HG03520 (cell line): Measurements from ENCODE around the gene GPC3.

Experiments used
- ATAC-seq: cut with Tn5 transposase; IDR thresholded peaks from one replicate; pipeline ENCODE4 v1.9.1; 2021; ENCODE audit warnings: mild to moderate bottlenecking, moderate library complexity; ENCODE audit not compliant: unreplicated experiment

Gene GPC3

DNA sequence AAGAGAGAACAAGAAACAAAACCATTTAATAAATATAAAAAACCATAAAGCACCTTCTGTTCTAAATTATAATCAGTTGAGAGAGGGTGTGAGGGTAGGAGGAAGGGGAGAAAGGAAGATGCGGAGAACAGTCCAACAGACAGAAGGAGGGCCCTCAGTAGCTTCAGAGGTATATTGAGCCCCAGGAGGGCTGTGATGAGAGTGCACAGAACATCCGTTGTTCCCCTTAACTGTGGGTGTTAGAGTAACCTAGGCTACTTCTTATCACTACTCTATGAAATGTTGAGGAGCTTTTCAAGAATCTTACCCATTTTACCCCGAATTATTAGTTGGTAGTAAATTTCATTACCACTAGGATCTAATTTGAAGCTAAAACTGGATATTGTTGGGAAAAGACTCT, 13.8 kb downstream of the GPC3 start:
- ATAC-seq, result no peak

DNA sequence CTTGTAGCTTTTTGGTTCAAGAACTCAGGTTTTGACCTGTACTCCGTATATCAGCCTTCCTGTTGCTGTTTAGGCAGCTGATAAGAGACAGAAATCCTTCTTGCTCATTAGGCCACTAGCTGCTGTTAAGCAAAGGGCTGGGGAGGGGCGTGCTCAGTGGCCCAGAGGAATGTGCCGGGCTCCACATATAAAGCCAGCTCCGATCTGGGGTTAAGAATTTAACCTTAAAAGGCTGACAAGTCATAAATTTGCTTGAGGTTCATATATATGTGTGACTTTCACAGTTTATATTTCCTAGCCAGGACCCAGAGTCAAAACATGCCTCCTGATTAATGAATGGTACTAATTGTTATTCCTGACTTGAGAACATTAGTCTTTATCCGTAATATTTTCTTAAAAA, 15.3 kb downstream of the GPC3 start:
- no peak for ATAC-seq

DNA sequence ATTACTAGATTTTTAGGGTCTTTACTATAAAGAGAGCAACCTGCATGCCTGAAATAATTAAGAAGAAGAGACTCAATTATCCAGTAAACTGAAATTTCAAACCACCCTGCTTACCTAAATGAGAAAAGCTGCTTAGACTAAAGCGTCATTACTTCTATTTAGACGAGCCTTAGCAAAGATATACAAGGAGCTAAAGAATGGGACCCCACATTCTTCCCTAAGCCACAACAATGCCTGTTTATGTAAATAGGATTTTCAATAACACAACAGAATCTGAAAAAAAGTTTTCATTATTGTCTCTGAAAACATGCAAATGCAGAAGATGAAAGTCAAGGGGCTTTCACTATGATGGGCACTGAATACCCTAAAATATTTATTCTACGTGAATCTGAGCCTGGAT, 16.2 kb downstream of the GPC3 start:
- ATAC-seq, result no peak

DNA sequence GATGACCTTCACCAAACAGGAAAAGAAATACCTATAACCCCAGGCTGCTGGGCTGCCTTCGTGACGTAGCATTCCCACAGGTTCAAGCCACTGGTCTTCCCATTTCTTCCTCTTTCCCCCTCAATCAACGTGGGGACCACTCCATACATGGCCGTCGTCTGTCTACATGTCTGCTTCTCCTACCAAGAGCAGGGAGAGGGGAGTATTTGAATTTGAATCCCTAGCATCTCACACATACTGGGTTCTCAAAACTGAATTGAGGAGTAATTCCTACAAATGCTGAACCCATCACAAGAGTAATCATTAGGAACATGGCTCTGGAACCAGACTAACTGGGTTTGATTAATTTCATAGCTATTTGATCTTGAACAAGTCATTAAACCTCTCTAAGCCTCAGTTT, 17.3 kb downstream of the GPC3 start:
- ATAC-seq, result no peak

DNA sequence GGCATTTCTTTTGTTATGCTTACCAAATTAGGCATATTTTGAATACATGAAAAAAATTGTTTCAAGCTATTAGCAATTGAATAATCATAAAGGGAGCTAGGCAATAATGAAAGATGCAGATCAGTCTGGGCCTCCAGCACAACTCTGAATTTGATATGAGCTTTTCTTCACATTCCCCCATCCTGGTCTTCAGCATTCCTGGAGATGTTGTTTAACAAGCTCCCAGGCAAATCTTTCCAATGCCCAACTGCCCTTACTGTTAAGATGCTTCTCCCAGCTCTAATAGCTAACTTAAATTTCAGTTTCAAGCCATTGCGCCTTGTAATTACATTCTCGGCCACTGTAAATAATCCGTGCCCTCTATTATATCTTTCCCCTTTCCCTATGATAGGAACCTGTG, 19.2 kb downstream of the GPC3 start:
- ATAC-seq, result no peak

DNA sequence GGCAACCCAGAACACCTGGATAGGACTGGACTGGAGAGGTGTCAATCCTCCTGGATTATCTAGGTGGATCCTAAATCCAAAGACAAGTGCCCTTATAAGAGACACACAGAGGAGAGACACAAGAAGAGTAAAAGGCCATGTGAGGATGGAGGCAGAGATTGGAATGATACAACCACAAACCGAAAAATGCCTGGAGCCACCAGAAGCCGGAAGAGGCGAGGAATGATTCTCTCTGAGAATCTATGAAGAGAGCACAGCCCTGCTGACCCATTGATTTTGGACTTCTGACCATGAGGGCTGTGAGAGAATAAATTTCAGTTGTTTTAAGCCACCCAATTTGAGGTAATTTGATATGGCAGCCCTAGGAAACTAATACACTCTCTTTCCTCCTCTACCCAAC, 20.1 kb downstream of the GPC3 start:
- no peak for ATAC-seq

DNA sequence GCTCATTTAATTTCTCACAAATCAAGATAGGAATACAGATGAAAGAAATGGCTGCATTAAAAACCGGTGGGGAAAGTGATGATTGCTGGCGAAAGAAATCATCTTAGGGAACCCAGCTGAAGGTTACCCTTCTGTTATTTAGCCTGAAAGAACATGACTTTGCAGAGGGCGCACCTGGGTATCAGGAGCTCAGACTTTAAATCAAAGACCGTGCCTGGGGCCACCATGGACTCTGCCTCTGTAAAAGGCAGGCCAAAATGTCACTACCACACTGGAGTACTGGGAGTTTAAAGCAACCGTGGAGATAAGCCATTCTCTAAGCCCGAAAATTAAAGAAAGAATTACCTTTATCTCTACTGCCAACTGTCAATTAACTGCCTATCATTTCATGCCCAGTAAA, 24.3 kb downstream of the GPC3 start:
- ATAC-seq, result no peak

DNA sequence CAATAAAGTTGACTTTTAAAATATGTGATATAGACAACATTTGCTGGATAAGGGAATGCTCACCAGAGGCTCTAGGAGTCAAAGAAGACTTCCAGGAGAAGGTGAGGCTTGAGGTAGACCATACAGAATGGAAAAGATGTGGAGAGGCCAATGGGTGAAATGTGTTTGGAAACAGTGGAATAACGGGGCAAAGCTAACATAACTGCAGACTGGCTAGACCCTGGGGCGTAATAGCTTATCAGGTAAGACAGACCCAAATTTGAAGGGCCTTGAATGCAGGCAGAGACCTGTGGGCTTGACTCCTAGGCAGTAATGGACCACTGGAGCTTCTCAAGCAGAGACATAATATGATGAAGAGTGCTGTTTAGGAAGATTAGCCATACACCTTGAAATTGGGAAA, 25.4 kb downstream of the GPC3 start:
- ATAC-seq, result no peak

DNA sequence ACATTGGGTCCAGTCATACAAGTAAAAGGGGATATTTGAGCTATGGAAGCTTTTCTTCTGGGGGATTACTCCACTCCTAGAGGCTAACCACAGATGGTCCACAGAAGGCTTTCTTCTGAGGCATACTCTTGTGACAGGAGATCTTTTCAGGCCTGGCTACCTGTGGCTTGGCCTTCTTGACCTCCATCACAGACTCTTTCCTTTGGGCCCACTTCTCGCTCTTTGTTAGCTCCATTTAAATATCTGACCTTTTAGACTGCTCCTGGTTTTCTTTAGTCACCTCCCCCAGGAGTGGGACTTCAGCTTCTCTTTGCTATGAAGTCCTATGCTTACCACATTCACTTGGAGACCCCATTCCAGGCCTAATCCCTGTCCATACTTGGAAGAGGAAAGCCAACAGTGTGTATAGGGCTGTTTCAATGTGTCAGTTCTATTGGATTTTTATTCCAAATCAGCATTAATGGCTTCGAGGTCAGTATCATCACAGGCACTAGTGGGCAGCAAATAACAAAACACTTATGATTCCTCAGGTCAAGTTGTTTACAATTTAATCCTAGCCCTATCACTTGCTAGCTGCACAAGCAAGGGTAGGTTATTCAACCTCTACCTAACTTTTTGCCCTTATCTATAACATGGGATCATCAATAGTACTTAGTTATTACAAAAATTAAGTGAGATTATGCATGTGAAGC, 26.3 kb downstream of the GPC3 start:
- ATAC-seq, result no peak

DNA sequence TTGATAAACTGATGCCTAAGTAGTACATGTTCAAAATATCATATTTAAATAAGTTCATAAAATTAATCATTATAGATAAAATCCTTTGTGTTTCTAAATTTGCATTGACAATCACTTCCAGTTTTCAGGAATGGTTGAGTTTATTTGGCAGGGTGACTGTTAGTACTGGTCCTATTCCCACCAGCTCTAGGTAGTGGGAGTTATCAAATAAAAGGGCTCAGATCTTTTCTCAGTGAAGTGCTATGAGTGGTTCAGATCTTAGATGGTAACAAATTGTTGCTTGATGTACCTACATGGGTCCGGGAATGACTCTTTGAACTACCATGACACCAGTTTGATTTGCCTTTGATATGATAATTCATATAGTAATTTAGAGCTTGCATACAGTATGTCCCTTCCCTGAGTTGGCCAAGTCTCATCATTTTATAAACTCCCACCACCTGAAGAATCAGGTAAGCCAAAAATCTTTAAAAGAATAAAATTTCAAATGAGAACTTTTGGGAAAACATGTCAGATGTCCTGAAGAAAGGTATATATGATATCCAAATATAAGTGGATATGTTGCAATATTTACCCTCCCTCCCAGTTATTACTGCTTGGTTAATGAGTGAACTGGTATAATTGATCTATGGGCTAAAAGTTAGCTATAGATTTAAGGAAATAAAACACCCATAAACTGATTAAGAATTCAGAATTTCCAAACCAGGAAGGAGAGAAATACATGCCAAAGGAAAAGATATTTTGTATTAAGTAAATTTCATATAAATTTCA, 28.6 kb downstream of the GPC3 start:
- ATAC-seq, result no peak

DNA sequence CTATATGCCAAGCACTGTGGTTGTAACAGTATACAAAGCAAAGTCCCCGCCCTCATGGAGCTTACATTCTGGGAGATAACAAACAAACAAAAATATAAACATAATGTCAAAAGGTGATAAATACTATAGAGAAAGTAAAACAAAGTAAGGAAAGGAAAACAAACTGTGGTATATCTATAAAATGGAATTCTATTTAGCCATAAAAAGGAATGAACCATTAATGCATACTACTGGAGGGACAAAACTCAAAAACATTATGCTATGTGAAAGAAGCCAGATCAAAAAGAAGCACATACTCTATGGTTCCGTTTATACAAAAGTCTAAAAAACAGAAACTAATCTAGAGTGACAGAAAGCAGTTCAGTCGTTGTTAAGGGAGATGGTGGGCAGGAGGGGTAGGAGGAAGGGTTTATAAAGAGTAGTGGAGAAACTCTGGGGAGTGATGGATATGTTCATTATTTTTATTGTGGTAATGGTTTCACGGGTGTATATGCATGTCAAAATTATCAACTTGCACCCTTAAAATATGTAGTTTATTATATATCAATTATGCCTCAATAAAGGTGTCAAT, 31.5 kb downstream of the GPC3 start:
- no peak for ATAC-seq

DNA sequence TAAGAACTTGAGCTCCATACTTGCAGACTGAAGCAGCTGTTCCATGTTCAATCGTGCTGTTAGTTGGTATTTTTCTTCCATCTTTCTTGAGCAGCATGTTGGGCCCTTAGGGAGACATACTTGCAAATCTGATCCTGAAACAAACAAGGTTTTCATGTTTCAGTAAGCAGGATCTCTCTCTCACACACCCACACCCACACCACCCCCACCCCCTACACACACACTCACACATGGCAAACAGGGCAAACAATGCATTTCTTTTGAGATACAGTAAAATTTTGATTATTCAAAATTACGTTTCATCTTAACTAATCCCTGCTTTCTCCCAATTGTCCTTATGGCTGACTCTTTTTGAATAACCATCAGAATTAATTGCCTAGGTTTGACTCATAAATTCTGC, 32.3 kb downstream of the GPC3 start:
- no peak for ATAC-seq

DNA sequence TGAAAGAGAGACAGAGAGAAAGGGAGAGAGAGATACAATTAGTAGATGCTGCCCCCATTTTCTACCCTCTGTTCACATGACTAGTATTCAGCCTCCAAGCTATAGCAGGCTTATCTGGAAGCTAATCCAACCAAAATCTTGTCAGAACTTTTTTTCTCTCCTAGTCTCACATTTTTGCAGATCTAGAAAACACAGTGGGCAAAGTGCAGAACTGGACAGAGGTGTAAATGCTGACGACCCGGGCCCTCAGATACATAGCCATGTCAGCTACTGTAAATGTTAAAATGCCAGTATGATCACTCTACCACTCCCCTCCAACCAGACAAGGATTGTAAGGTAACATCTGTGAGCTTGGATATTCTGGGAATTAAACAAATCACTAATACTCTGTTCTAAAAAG, 34.3 kb downstream of the GPC3 start:
- ATAC-seq, result no peak

DNA sequence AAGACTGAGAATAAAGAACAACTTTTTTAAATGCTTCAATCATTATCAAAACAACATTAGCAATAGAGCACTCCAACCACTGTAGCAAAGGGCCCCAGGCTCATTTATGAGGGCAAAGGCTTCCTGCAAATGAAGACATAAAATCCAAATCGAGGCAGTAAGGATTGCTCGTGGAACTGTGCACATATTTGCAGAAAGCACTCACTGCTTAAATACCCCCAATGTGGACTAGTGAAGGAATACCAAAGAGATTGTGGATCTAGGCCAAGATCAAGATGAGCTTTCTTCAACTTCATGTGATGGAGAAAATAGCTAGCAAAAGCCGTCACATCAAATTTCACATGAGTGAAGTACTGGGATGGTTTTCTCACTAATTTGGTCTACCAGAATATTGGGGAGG, 35.2 kb downstream of the GPC3 start:
- no peak for ATAC-seq

DNA sequence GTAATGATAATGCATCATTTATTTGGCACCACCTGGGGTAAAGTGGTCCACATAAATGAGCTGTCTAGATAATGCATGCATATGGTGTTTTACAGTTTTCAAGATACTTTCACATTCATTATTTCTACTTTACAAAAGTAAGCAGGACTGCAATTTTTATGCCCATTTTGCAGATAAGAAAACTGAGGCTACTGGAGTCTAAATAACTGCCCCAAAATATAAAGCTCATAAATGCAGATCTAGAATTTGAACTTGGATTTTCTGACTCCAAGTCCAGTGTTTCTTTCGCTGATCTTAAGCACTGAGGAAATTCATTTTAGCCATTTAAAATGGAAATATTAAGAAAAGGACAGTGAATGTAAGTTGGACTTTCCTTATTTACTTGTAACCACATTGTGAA, 36.5 kb downstream of the GPC3 start:
- no peak for ATAC-seq

DNA sequence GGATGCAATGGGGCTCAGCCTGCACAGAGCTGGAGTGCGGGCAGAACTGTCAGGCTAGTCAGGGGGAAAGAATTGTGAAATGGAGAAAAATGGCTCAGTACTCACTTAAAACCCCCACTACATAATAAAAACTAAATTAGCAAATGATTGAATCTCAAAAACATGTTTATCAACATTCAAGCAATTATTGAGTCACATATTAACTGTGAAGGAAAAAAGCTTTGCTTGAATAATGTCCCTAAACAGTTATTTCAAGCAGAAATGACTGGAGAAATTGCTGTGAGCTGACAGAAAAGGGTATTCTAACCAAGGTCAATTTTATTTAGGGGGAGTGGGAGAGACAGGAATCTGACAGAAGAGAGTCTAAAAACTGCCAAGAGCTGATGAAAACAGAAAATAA, 37.4 kb downstream of the GPC3 start:
- no peak for ATAC-seq

DNA sequence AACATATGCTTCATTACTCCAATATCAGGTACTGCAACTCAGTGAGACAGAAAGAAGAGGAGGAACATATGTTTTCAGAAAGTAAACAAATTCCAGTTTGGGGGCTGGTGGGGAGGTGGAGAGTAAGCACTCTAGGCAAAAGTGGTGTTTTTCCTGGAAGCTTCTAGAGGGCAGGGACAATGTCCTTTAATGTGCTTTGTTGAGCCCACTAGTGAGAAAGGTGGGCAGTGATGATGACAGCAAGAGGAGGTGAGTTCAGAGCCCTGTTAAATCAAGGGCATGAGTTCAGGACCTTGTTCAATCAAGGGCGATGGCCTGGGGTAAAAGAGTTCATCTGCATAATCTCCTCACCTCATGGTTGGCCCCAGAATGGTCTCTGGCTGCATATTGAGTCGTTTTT, 38.4 kb downstream of the GPC3 start:
- no peak for ATAC-seq

DNA sequence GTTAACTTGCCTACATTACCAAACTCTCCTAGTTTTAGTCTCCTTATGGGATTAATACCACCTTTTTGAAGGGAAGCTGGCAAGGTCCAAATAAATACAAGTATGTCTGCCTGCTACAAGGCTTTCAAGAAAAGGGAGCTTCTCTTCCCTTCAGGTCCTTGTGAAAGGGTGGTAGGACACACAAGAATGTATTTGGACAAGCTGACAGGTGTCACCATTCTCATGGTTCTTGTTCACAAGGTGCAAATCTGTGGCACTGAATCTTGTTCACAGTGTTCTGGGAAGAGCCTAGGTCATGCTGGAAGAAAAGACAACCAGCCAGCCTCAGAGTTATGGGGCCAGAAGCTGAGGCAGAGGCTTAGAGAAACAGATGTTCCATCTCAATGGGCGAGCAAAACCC, 41.9 kb downstream of the GPC3 start:
- no peak for ATAC-seq

DNA sequence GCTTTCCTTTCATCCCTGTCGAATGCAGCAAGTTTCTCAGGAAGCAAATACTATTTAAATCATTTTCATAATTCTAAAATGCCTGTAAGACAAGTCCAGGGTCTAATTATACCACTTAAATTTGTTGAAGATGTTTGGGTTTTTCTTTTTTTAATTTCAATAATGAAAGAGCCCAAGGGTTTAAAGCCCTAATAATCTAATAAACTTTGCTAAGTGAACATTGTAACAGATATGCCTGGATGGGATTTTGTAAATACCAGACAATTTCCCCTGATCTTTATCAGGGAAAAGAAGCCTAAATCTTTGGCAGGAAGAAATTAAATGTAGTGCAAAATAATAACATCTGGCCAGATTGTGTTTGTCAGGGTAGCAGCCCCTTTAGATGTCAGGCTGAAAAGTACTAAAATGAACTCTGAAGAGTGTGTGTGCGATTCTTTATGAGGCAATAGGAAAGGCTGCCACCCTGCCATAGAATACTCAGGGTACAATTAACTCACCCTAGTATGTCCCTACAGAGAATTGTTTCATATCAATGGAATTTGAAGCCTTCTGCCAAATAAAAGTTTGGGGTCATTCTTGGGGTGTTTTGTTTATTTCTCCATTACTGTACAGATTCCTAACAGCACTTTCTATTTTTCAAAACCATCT, 45.6 kb downstream of the GPC3 start:
- no peak for ATAC-seq

DNA sequence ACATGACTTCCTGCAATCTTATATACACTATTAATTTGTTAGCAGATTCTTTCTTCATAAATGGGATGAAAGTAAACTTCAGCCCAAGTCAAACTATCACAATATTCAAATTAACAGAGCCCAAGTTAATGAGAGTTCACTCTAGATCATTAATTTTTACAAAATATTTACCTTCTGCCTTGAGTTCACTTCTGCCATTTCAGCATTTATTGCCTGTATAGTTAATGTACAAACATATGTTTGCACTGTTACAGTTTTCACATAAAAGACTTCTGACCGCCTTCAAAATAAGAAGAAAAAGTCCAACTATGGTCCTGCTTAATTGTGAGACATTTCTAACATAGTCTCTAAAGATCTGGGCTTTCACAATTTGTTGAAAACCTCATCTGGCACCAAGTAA, 46.9 kb downstream of the GPC3 start:
- no peak for ATAC-seq

DNA sequence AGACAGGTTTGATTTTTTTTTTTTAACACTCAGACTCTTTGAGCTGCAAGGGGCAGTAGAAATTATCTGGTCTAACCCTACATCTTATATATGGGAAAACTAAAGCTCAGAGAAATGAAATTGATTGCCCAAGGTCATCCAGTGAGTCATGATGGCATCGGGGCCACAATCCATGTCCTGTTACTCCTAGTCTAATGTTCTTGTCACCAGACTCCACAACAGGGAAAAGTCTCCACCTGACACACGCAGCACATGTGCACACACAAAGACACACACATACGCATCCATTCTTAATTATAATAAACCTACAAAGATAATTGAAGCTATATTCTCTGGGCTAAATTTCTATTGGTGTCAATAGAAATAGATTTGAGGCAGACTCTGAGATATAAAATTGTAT, 48.4 kb downstream of the GPC3 start:
- no peak for ATAC-seq

DNA sequence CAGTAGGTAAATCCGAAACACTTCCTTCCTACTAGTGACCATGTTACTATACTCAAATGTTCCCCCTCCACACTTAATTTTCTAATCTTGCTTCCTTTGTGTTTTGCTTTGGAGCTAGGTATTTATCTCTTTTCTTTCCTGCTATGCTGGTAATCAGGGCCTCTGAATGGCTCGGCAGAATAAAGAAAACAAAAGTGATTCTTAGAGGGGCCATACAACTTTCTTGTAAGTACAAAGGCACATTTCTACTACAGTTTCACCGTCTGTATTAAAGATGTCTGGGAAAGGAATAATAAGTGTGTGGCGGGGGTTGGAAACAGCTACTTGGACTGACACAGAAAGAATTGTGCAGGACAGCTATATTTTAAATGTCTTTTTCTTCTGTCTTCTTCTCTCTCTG, 50.3 kb downstream of the GPC3 start:
- ATAC-seq, result no peak
